H1 (cell line): ENCODE data around the gene NXT1.
"Not testable (repeated sequence)": the region's sequence is repeated elsewhere in the genome, so short reads cannot be mapped to it uniquely, and the experiment has no call there.

Source experiments
- ATF3 ChIP-seq: IDR thresholded peaks from 2 replicates; pipeline ENCODE4 v1.6.1; 2011; ENCODE audit warnings: low read depth, mild to moderate bottlenecking, low read length; ENCODE audit not compliant: insufficient read depth
- CHD2 ChIP-seq: IDR thresholded peaks from 2 replicates; pipeline ENCODE4 v1.6.1; 2012; ENCODE audit warnings: low read length, improper control_type of control experiment
- CTCF ChIP-seq, 3 experiments: IDR thresholded peaks; 1 replicate in 2 of 3; 2 replicates in 1 of 3; pipeline versions ENCODE4 v1.5.1 to v1.6.1; 2011; ENCODE audit warnings: low read length in 3 of 3, mild to moderate bottlenecking in 3 of 3, inconsistent platforms in 2 of 3, low read depth in 1 of 3, moderate library complexity in 1 of 3; ENCODE audit not compliant: insufficient read depth in 1 of 3; ENCODE audit errors: control extremely low read depth in 1 of 3
- EZH2 ChIP-seq: fragments of 200-600 bp; sonication (generic); IDR thresholded peaks from 2 replicates; pipeline ENCODE4 v1.7.1; 2012; ENCODE audit warnings: low read depth, mild to moderate bottlenecking, moderate library complexity, low read length, inconsistent platforms; ENCODE audit not compliant: severe bottlenecking
- GTF2F1 ChIP-seq: IDR thresholded peaks from 2 replicates; pipeline ENCODE4 v1.6.1; 2012; ENCODE audit warnings: low read depth, low read length, improper control_type of control experiment, borderline replicate concordance
- HDAC2 ChIP-seq, 2 experiments: fragments of 300-600 bp in 1 of 2; sonication (generic) in 1 of 2; IDR thresholded peaks; 2 replicates each; pipeline ENCODE4 v1.6.1; 2011 to 2012; ENCODE audit warnings: low read depth in 2 of 2, low read length in 2 of 2, mild to moderate bottlenecking in 2 of 2, moderate library complexity in 2 of 2, borderline replicate concordance in 1 of 2, inconsistent platforms in 1 of 2
- JUND ChIP-seq: IDR thresholded peaks from 2 replicates; pipeline ENCODE4 v1.6.1; 2011; ENCODE audit warnings: mild to moderate bottlenecking, improper control_type of control experiment, low read length
- KDM1A ChIP-seq: fragments of 200-600, 300-600 bp; sonication (generic); IDR thresholded peaks from 2 replicates; pipeline ENCODE4 v1.7.1; 2016; ENCODE audit warnings: mild to moderate bottlenecking, low read length, borderline replicate concordance
- POLR2A ChIP-seq, 2 experiments: IDR thresholded peaks; 1 replicate in 1 of 2; 2 replicates in 1 of 2; pipeline ENCODE4 v1.6.1; 2011; ENCODE audit warnings: low read depth in 2 of 2, low read length in 2 of 2, mild to moderate bottlenecking in 2 of 2; ENCODE audit errors: control extremely low read depth in 1 of 2
- RBBP5 ChIP-seq: IDR thresholded peaks from 2 replicates; pipeline ENCODE4 v1.7.1; 2012; ENCODE audit warnings: low read depth, mild to moderate bottlenecking, inconsistent platforms, low read length, moderate library complexity, borderline replicate concordance
- RFX5 ChIP-seq: IDR thresholded peaks from 2 replicates; pipeline ENCODE4 v1.6.1; 2011; ENCODE audit warnings: low read depth, low read length, improper control_type of control experiment, borderline replicate concordance
- SIN3A ChIP-seq, 2 experiments: IDR thresholded peaks in 1 of 2; conservative IDR thresholded peaks in 1 of 2; 2 replicates each; pipeline ENCODE4 v1.6.1; 2011 to 2012; ENCODE audit warnings: low read length in 2 of 2, improper control_type of control experiment in 1 of 2, low read depth in 1 of 2, mild to moderate bottlenecking in 1 of 2
- SIX5 ChIP-seq: IDR thresholded peaks from 2 replicates; pipeline ENCODE4 v1.6.1; 2011; ENCODE audit warnings: mild to moderate bottlenecking, low read depth, low read length
- SRF ChIP-seq: IDR thresholded peaks from 2 replicates; pipeline ENCODE4 v1.6.1; 2011; ENCODE audit warnings: mild to moderate bottlenecking, low read depth, low read length, moderate library complexity

- not testable (repeated sequence) for TF ChIP-seq EZH2; CTCF (IDR thresholded peaks at IDR 0.05; ENCODE audit: control extremely low read depth in 1 of 3, insufficient read depth in 1 of 3, low read depth in 1 of 3, low read length in 3 of 3); RFX5; POLR2A (IDR thresholded peaks at IDR 0.05; ENCODE audit: control extremely low read depth in 1 of 2, low read depth in 2 of 2, low read length in 2 of 2); SIN3A (conservative IDR thresholded peaks at IDR 0.05 in 1 of 2, IDR thresholded peaks at IDR 0.05 in 1 of 2; ENCODE audit: low read depth in 1 of 2, low read length in 2 of 2); JUND; HDAC2 (IDR thresholded peaks at IDR 0.05; ENCODE audit: borderline replicate concordance in 1 of 2, low read depth in 2 of 2, low read length in 2 of 2); SRF; KDM1A; SIX5; GTF2F1; ATF3; RBBP5; CHD2
These were observed 43.2 kb upstream of the NXT1 start for GRCh38 chr20:23307393-23307792.
